Measurements from ENCODE around the gene ANKRD44.

The ANKRD44 gene

GRCh38 chr2:197251163-197251562, 59.4 kb downstream of the ANKRD44 start:
- no peaks in the 10 kb centered on the region for H4K20me1 ChIP-seq (ENCODE audit: insufficient read depth, low read length)
- no peak overlapping the region for H3K4me3 ChIP-seq (ENCODE audit: low read depth, low read length, poor library complexity, severe bottlenecking)
- TF ChIP-seq CTCF (IDR thresholded peaks at IDR 0.05; ENCODE audit: low read length) (no peak), EZH2 (IDR thresholded peaks at IDR 0.05; ENCODE audit: borderline replicate concordance, low read length) (no peak)
- no peak overlapping the region for H3K4me2 ChIP-seq (ENCODE audit: low read length)
- peaks cover 21% of the 10 kb centered on the region for H3K4me1 ChIP-seq (ENCODE audit: insufficient read depth, low read length, severe bottlenecking)
- no peaks in the 10 kb centered on the region for H3K9me2 ChIP-seq (ENCODE audit: low read depth, low read length)
- peaks cover 8% of the 10 kb centered on the region; the same call in 1 of the 2 replicates for H3K36me3 ChIP-seq (ENCODE audit: insufficient read depth, low read length)
- H3F3A ChIP-seq (ENCODE audit: insufficient read depth, low read length) = no peaks in the 10 kb centered on the region
- no peak overlapping the region for H3K27ac ChIP-seq (ENCODE audit: low read depth, low read length, poor library complexity, severe bottlenecking)
- H2AFZ ChIP-seq (ENCODE audit: low read length) = no peak overlapping the region
- no peaks in the 10 kb centered on the region for H3K9me3 ChIP-seq (ENCODE audit: low read length)
- no peak overlapping the region for H3K9ac ChIP-seq (ENCODE audit: low read length)
- H3K79me2 ChIP-seq (ENCODE audit: insufficient read depth, low read length) = peaks cover 4% of the 10 kb centered on the region; the same call in 1 of the 2 replicates
- H3K27me3 ChIP-seq (ENCODE audit: insufficient read depth, low read length) = no peaks in the 10 kb centered on the region

GRCh38 chr2:197250084-197250397, 60.5 kb downstream of the ANKRD44 start:
- no peaks in the 10 kb centered on the region for H4K20me1 ChIP-seq (ENCODE audit: insufficient read depth, low read length)
- H3K9ac ChIP-seq (ENCODE audit: low read length) = no peak overlapping the region
- H3K9me2 ChIP-seq (ENCODE audit: low read depth, low read length) = no peaks in the 10 kb centered on the region
- H3F3A ChIP-seq (ENCODE audit: insufficient read depth, low read length) = no peaks in the 10 kb centered on the region
- no peak overlapping the region for H3K27ac ChIP-seq (ENCODE audit: low read depth, low read length, poor library complexity, severe bottlenecking)
- no peaks in the 10 kb centered on the region for H3K27me3 ChIP-seq (ENCODE audit: insufficient read depth, low read length)
- TF ChIP-seq CTCF (IDR thresholded peaks at IDR 0.05; ENCODE audit: low read length) (no peak), EZH2 (IDR thresholded peaks at IDR 0.05; ENCODE audit: borderline replicate concordance, low read length) (no peak)
- H3K4me3 ChIP-seq (ENCODE audit: low read depth, low read length, poor library complexity, severe bottlenecking) = no peak overlapping the region
- peaks cover 10% of the 10 kb centered on the region for H3K4me1 ChIP-seq (ENCODE audit: insufficient read depth, low read length, severe bottlenecking)
- no peak overlapping the region for H2AFZ ChIP-seq (ENCODE audit: low read length)
- H3K36me3 ChIP-seq (ENCODE audit: insufficient read depth, low read length) = peaks cover 8% of the 10 kb centered on the region; the same call in 1 of the 2 replicates
- H3K4me2 ChIP-seq (ENCODE audit: low read length) = no peak overlapping the region
- peaks cover 4% of the 10 kb centered on the region; the same call in 1 of the 2 replicates for H3K79me2 ChIP-seq (ENCODE audit: insufficient read depth, low read length)
- H3K9me3 ChIP-seq (ENCODE audit: low read length) = no peaks in the 10 kb centered on the region

- H2AFZ ChIP-seq (ENCODE audit: low read length) = no peak overlapping the region
- H3K9ac ChIP-seq (ENCODE audit: low read length) = no peak overlapping the region
- peaks cover 5% of the 10 kb centered on the region for H3K4me1 ChIP-seq (ENCODE audit: insufficient read depth, low read length, severe bottlenecking)
- no peaks in the 10 kb centered on the region for H3K9me3 ChIP-seq (ENCODE audit: low read length)
- H3K27ac ChIP-seq (ENCODE audit: low read depth, low read length, poor library complexity, severe bottlenecking) = no peak overlapping the region
- H3K79me2 ChIP-seq (ENCODE audit: insufficient read depth, low read length) = peaks cover 5% of the 10 kb centered on the region; the same call in 1 of the 2 replicates
- peaks cover 9% of the 10 kb centered on the region; the same call in 1 of the 2 replicates for H3K36me3 ChIP-seq (ENCODE audit: insufficient read depth, low read length)
- TF ChIP-seq EZH2 (IDR thresholded peaks at IDR 0.05; ENCODE audit: borderline replicate concordance, low read length) (no peak), CTCF (IDR thresholded peaks at IDR 0.05; ENCODE audit: low read length) (no peak)
- H3F3A ChIP-seq (ENCODE audit: insufficient read depth, low read length) = no peaks in the 10 kb centered on the region
- no peaks in the 10 kb centered on the region for H4K20me1 ChIP-seq (ENCODE audit: insufficient read depth, low read length)
- no peak overlapping the region for H3K4me3 ChIP-seq (ENCODE audit: low read depth, low read length, poor library complexity, severe bottlenecking)
- no peaks in the 10 kb centered on the region for H3K27me3 ChIP-seq (ENCODE audit: insufficient read depth, low read length)
- H3K9me2 ChIP-seq (ENCODE audit: low read depth, low read length) = no peaks in the 10 kb centered on the region
- H3K4me2 ChIP-seq (ENCODE audit: low read length) = no peak overlapping the region
These were observed 61.0 kb downstream of the ANKRD44 start for GRCh38 chr2:197249381-197250083.
